Adrenal gland (tissue), 5 donors: ENCODE data around the gene TCEAL1.

Experiments
- POLR2A ChIP-seq, 2 donors: fragments of 450-650 bp; IDR thresholded peaks; one replicate each; pipeline ENCODE4 v1.6.1; 2017; ENCODE audit warnings: antibody characterized with exemption in 2 of 2, mild to moderate bottlenecking in 2 of 2, moderate library complexity in 1 of 2
- TF ChIP-seq, protein P1 (sequence below), 6 experiments: fragments of 450-650 bp in 4 of 6; fragments of 200-600 bp in 2 of 6; sonication (generic) in 1 of 6; IDR thresholded peaks; 1 replicate in 5 of 6; 2 replicates in 1 of 6; pipeline versions ENCODE4 v1.5.1 to v1.8.0; 2016 to 2021; ENCODE audit warnings: antibody characterized with exemption in 6 of 6, mild to moderate bottlenecking in 2 of 6, moderate library complexity in 1 of 6
- donor health status: DM: no; HTN: no; CAD: no.

GRCh38 chrX:103613362-103613890 is 15.3 kb upstream of the TCEAL1 start:
- TF ChIP-seq, protein P1, sequence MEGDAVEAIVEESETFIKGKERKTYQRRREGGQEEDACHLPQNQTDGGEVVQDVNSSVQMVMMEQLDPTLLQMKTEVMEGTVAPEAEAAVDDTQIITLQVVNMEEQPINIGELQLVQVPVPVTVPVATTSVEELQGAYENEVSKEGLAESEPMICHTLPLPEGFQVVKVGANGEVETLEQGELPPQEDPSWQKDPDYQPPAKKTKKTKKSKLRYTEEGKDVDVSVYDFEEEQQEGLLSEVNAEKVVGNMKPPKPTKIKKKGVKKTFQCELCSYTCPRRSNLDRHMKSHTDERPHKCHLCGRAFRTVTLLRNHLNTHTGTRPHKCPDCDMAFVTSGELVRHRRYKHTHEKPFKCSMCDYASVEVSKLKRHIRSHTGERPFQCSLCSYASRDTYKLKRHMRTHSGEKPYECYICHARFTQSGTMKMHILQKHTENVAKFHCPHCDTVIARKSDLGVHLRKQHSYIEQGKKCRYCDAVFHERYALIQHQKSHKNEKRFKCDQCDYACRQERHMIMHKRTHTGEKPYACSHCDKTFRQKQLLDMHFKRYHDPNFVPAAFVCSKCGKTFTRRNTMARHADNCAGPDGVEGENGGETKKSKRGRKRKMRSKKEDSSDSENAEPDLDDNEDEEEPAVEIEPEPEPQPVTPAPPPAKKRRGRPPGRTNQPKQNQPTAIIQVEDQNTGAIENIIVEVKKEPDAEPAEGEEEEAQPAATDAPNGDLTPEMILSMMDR (IDR thresholded peaks at IDR 0.05): no peak
- no peak for TF ChIP-seq POLR2A (IDR thresholded peaks at IDR 0.05)
